Hematopoietic multipotent progenitor cell treated with erythropoietin and hydrocortisone succinate and interleukin-3 and kit ligand, for 17 days (in vitro differentiated cells): Measurements from ENCODE around the gene BCAP31.
A peak's percentile ranks its signal among the peaks of the same experiment; 100 is the strongest.
"Not testable (repeated sequence)": the region's sequence is repeated elsewhere in the genome, so short reads cannot be mapped to it uniquely, and the experiment has no call there.

Source experiments
- DNase-seq: peaks from one replicate; pipeline ENCODE4 v3.0.0-alpha.2; 2015; ENCODE audit warnings: low spot score

Gene BCAP31

DNA sequence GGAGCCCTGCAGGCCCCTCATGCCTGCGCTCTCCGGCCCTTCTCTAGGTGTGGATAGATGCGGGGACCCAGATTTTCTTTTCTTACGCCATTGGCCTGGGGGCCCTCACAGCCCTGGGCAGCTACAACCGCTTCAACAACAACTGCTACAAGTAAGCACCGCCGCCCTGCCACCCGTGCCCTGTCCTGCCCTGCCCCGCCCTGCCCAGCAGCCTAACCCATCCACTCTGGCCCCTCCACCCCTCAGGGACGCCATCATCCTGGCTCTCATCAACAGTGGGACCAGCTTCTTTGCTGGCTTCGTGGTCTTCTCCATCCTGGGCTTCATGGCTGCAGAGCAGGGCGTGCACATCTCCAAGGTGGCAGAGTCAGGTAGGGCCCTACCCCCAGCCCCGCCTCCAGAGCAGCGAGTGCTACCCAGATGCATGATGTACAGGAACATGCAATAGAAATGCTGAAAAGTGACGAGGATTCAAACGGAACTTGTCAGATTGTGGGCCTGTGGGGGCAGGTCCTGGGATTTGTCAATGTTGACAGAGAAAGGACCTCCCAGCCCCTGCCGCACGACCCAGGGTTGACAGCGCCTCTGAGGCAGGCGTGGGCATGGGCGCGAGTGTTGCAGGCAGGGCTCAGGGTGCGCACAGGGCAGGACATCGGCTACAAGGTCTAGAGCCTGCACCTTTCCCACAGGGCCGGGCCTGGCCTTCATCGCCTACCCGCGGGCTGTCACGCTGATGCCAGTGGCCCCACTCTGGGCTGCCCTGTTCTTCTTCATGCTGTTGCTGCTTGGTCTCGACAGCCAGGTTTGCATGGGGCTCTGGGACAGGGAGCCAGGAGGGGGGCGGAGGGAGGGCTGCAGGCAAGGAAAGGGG, 30.7 kb downstream of the BCAP31 start:
- no peak for DNase-seq

DNA sequence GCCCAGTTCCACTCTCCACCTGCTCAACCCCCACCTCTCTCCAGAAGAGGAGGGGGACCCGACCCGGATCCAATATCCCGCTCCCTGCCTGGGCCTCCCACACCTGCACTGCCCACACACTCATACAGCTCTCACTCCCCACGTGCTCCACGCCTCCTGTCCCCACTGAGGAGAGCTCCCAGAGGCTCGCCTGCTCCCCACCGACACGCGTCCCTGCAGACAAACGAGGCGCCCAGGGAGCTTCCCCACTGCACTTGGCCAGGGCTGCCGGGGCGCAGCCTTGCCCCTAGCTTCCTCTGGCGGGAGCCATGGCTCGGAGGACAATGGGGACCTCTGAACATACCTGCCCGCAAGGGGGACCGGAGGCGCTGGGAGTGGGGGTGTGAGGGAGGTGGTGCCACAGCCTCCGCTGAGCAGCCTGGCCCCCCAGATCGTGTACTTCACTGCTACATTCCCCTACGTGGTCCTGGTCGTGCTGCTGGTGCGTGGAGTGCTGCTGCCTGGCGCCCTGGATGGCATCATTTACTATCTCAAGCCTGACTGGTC, 31.5 kb downstream of the BCAP31 start:
- DNase-seq, result no peak

DNA sequence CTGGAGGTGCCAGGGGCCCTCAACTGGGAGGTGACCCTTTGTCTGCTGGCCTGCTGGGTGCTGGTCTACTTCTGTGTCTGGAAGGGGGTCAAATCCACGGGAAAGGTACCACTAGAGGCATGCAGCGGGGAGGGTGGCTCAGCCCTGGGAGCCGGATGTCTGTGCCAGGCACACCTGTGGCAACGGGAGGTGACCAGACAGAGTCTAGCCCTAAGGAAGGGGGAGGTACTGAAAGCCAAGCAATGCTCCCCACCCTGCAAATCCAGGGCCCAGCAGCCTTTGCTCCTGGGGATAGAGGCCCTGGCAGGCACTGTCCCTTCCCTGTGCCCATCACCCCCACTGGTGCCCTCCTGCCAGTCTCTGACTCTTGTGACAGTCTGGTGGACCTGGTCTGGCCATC, 32.2 kb downstream of the BCAP31 start:
- no peak for DNase-seq

DNA sequence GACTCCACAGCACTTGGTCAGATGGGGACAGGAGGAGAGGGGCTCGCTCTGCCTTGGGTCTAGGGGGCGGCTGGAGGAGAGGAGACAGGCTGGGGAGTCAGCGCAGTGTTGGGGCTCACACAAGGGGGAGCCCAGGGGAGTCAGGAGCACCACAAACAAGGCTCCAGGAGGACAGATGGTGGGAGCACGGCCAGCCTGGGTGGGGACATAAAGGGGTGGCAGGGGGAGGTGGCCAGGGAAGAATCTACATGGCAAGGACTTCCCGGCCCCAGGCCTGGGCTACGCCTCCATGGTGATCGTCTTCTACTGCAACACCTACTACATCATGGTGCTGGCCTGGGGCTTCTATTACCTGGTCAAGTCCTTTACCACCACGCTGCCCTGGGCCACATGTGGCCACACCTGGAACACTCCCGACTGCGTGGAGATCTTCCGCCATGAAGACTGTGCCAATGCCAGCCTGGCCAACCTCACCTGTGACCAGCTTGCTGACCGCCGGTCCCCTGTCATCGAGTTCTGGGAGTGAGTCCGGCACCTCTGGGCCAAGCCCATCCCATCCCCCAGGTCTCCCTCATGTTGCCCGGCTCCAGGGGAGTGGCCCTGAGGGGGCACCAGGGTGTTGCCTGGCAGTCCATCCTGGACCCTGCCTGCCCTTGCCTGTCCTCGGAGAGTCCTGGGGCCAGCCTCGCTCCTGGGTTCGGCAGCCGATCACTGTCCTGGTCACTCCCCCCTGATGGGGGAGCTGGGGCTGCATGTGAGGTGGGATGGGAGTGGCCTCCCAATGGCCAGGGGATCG, 33.0 kb downstream of the BCAP31 start:
- DNase-seq, result not testable (repeated sequence)

DNA sequence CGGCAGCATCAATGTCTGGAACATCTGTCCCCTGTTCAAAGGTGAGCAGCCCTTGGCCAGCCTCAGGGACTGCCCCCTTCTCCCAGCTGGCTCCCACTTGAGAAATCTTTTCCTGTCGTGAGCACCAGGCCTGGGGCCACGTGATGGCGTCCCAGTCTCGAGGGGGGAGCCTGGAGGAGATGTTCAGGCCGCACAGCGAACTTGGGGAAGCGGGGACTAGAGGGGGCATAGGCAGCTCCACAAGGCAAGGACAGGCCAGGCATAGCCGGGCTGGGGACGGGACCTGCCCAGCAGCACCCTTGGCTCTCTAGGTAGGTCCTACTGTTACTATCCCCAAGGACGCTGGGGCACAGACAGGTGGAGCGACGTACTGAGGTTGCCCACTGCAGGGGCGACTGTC, 33.7 kb downstream of the BCAP31 start:
- DNase-seq, result no peak

DNA sequence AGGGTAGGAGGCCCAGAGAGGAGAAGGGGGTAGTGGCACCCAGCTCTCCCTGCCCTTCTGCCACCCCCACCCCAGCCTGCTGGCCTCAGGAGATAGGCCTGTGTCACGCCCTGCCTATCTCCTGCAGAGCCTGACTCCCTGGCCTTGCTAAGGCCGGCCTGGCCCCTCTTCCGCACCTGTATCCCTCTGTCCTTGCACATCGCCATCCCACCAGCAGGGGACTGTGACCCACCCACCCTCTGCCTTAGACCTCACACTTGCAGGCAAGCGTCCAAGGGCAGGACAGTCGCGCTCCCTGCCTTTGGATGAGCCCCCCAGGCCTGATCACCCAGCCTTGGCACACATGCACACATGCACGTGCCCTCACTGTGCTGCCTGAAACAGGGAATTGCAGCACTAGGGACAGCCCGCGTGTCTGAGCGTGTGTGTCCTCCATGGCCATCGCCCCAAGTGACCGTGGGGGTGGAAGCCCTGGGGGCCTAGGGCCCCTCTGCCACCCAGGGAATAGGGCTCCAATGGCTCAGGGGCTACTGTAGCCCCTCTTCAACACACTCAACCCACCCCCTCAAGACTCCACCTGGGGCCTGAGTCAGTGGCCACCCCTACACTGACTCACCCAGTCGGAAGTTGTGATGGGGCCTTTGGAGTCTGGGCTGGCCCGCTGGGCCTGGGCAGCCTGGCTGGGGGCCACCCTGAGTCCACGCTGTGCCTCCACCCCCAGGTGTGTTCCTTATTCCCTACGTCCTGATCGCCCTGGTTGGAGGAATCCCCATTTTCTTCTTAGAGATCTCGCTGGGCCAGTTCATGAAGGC, 34.3 kb downstream of the BCAP31 start:
- peak; percentile 70 for DNase-seq

DNA sequence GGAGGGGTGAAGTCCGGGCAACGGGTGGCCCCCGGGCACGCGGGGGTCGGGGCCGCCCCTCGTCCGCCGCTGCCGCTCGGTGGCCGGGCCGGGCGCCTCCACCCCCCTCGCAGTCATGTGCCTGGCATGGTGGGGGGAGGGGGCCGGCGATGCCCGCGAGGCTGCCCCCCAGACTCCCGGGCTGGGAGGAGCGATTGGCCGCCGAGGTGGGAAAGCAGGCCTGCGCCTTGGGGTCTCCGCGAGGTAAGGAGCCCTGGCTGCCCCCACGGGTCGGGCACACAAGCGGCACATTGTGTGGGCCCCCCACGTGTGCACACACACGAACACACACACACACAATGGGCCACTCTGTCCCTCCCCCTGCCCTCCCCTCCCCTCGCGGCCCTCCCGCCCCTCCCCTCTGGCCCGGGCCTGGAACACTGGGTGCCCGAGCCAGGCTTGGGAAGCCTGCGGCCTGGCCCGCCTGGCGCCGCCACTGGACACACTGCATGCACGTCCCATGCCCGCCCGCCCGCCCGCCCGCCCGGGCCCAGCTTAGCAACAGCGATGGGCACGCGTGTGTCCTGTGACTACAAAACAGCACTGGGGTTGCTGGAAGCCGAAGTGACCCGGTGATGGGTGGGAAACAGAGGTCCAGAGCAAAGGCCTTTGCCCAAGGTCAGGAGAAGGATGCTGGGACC, 35.1 kb downstream of the BCAP31 start:
- DNase-seq, result peak; percentile 37

DNA sequence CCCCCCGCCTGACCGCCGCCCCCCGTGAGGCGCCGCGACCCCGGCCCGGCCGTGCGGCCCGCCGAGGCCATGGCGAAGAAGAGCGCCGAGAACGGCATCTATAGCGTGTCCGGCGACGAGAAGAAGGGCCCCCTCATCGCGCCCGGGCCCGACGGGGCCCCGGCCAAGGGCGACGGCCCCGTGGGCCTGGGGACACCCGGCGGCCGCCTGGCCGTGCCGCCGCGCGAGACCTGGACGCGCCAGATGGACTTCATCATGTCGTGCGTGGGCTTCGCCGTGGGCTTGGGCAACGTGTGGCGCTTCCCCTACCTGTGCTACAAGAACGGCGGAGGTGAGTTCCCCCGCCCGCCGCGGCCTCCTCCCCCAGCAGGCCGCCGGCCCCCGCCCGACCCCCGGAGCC, 35.7 kb downstream of the BCAP31 start:
- peak; percentile 39 for DNase-seq

DNA sequence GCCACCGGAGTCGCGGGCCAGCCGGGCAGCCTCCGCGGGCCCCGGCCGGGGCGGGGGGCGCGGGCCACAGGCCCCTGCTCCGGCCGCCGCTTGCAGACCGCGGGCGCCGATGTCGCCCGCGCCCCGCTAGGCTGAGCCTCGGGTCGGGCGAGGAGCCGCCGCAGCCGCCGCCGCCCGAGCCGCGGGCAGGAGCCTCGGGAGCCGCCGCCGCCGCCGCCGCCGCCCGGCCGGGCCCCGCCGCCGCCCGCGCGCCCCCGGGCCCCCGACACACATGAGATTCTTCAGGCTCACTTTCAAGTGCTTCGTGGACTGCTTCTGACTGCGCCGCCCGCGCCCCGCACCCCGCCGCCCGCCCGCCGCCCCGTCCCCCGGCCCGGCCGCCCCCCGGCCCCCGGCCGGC, 36.1 kb downstream of the BCAP31 start:
- DNase-seq, result no peak

DNA sequence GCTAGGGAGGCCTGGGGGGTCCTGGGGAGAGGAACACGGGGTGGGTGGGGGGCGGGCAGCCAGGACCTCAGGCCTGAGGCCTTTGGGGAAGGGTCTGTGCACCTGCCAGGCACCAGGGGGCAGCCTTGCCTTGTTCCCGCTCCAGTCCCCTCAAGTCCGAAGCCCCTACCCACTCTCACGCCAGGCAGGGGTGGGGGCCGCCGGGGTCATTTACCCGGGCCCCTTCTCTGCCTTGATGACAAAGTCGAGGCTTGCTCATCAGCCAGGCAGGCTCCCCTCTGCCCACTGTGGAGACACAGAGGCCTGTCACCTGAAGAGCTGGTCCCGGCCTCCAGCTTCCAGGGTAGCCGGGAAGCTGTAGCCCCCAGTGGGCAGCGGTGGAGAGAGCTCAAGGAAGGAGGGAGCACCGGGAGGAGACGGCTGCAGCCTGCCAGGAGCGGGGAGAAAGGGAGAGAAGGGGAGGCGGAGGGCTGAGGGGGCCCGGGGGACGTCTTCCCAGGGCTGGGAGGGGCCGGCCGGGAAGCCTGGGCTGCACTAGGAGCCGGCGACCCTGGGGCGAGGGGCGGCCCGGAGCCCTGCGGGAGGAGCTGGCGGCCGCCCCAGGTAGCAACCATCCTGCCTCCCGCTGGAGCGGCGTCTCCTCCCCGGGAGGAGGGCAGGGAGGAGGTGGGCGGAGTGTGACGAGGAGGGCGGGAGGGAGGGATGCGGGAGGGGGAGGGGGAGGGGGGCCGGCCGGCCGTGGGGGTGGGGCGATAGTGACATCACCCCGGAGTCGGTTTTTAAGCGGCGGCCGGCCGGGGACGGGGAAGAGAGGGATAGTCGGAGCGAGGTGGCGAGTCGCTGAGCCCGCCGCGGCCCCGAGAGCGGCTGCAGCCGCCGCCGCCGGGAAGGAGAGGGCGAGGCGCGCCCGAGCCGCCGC, 36.8 kb downstream of the BCAP31 start, which contains the start of gene SLC6A8:
TSS of gene SLC6A8 (plus strand) at position 806 of the 919 bp plus-strand sequence. CDS start 649 bp downstream, outside the sequence.
- DNase-seq, result peak; percentile 80

DNA sequence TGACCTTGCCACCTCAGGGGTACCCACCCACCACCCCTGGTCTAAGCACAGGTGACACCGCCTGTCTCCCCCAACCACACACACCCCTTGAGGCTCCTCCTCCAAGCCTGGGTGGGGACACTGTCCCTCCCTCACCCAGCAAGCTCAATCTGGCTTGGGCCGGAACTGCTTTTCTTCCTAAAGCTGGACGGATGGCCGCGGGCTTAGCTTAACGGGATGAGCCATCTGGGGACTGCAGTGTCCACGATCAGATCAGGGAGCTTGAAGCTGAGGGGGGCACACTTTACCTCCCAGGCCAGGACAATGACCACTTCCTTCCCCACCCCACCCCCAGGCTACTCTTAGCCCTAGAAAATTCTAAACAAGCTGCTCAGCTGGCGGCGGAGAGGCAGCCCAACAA, 37.5 kb downstream of the BCAP31 start:
- DNase-seq, result no peak

DNA sequence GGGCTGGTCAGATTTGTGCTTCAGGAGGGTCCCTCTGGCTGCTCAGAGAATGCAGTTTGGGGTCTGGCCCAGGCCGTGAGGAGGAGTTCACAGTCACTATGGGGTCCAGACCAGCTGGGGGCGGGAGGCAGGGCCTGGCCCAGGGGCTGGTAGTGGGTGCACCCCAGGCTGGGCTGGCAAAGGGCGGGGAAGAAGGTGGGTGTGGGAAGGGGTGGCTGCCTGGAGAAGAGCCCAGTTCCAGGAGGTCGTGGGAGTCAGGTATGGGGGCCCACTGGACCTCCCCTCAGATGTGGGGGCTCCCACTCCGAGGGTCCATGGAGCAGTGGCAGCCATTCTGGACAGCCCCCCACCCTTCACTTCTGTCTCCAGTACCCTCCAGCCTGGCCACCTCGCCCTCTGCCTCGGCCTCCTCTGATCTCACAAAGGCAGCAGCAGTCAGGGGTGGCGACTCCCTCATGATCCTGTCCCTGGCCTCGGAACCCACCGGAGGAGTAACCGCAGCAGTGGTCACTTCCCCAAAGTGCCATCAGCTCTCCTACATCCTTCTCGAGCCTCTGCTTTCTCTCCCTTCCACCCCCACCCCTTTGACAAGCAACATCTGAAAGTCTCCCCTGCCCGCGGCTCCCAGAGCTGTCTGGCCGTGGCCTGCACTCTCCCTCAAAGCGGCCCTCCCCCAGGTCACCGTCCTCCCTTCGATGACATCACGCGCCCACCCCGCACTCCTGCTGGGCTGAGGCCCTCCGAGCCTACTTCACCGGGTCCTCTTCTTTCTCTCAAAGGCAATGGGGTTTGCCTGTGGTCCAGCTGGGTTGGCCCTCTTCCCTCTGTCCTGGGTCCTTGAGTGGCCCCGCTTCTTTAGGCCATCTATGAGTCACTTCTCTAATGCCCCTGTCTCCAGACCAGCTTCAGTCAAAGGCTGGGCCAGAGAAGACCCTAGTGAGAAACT, 38.2 kb downstream of the BCAP31 start:
- no peak for DNase-seq

DNA sequence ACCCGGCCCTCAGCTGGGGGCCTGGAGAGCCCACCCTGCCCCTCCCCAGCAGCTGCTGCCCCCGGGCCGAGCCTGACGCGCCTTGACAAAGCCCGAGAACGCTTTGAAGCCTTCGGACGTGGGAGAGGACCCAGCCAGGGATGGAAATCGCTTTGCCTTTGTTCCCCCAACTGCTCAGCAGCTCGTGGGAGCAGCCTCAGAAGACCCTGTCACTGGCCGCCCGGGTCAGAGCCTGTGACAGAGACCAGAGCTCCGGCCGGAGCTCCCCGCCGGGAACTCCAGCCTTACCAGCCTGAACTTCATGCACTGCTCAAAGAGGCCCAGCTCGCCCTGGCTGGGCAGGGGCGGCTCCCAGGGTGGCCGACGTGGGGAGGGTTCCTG, 39.0 kb downstream of the BCAP31 start:
- no peak for DNase-seq

DNA sequence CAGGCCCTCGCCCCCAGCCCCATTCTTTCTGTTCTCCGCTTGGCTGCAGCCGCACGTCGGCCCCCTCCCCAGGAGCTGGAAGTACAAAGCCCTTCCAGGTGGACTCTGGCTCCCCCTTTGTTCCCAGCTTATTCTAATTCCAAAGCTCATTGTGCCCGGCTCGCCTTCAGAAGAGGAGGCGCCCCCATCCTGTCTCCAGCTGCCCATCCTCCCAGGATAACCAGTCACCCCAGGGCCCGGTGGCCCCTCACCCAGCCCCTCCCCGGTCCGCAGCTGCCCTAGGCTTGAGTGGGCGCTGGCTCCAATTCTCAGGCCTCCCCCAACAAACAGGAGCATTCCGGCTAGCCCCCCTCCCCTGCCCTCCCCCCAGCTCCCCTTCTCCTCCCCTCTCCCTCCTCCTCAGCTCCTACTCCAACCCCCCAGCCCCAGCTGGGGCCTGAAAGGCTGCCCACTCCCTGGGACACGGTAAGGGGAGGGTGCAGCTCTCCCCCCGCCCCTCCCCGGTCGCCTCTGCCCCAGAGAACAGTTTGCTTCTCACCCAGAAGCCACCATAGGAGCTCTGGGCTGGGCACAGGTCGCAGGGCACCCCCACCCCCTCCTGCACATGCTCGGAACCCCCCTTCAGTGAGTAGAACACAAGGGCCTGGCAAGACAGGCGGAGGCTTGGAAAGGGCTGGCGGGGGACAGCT, 39.6 kb downstream of the BCAP31 start:
- no peak for DNase-seq

DNA sequence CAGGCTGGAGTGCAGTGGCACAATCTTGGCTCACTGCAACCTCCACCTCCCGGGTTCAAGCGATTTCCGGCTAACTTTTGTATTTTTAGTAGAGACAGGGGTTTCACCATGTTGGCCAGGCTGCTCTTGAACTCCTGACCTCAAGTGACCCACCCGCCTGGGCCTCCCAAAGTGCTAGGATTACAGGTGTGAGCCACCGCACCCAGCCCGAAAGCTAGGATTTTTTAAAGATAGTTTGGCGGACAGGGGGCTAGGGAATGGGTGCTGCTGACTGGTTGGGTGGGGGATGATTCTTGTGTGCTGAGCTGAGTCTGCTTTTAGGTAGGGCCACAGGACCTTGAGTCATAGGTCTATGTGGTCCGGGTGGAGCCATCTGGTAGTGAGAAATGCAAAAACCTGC, 40.7 kb downstream of the BCAP31 start:
- not testable (repeated sequence) for DNase-seq

DNA sequence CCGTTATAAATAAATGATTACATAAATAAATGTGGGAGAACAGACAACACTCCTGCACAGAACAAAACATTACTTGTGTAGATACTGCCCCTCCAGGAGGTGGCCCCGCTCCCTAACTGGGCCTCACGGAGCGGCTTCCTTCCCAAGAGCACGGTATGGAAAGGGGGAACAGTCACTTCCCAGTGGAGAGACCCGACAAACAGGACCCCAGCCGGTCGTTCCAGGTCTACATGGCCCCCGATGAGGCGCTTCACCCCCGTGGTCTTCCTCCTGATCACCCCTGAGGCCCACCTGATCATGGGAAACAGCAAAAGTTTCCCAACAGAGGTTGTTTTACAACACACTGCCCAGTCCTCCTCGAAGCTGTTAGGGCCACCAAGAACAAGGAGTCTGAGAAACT, 43.0 kb downstream of the BCAP31 start:
- no peak for DNase-seq

DNA sequence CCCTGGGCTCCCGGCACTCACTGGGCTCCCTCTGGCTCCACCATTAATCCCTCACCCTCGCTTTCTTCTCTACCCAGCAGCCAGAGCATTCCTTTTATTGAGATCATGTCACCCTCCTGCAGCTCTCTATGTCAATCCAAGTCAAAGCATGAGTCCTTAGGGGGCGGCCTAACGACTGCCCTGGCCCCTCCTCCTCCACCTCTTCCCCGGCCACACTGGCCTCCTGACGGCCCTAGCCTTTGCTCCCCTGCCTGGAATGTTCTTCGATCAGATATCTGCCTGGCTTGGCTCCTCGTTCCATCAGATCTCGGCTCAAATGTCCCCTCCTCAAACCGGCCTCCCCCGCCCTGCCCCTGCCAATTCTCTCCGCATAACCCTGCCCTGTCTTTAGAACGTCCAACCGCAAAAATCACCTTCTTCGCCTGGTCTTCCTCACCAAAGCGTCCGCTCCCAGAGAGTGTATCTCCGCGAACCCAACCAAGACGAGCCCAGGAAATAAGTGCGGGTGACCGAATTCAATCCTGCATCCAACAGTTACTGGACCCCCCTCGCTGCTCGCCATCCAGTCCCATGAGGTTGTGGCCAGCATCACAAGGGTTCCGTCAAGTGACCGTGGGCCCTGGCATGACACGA, 49.9 kb downstream of the BCAP31 start:
- DNase-seq, result no peak
